GM12878 (cell line): Measurements from ENCODE around the gene IL1R2. TPM values are rescaled to one million over a fixed set of nuclear protein-coding genes. Genes with fewer than 3 reads are reported as not detected.

Experiments
- ATAC-seq: fragments of 200-7000 bp; cut with Tn5 transposase; 3 replicates; pipeline ENCODE4 v1.9.1; 2020; ENCODE audit warnings: mild to moderate bottlenecking, moderate library complexity
- BruUV-seq: library from RNA; stranded (reverse); fragments of 400-500 nt; replicated peaks from 2 replicates; lab custom pipeline; 2021; lab: Mats Ljungman, UMichigan
- CTCF ChIA-PET: fragments of 300-600 bp; sonication (Branson Sonifier 250); formaldehyde crosslinking; extraction: SDS; loops from one replicate; lab custom pipeline; 2021; ENCODE audit warnings: inconsistent platforms; lab: Yijun Ruan, JAX
- POLR2A ChIA-PET: fragments of 350-600 bp; formaldehyde crosslinking; extraction: SDS; loops from one replicate; lab custom pipeline; 2021; ENCODE audit warnings: inconsistent platforms; lab: Charles Lee
- RAD21 ChIA-PET: fragments of 300-600 bp; sonication (Branson Sonifier 250); formaldehyde crosslinking; loops from one replicate; lab custom pipeline; 2023; ENCODE audit warnings: antibody characterized with exemption; ENCODE audit not compliant: unreplicated experiment; lab: Charles Lee
- SMC1A ChIA-PET: fragments of 300-600 bp; sonication (Branson Sonifier 250); formaldehyde crosslinking; loops from one replicate; lab custom pipeline; 2023; ENCODE audit not compliant: unreplicated experiment, uncharacterized antibody; lab: Charles Lee
- DNase-seq: peaks from one replicate; pipeline ENCODE4 v3.0.0-alpha.2; 2011; ENCODE audit warnings: low read depth, low spot score
- FAIRE-seq: peaks from 3 replicates; lab custom pipeline; 2011; peaks lifted over from hg19 to GRCh38; lab: Jason Lieb, UNC
- H2AFZ ChIP-seq: 2 replicates; pipeline ENCODE4 v1.6.0; 2011; ENCODE audit warnings: low read depth, low read length, control low read depth; ENCODE audit not compliant: control insufficient read depth
- H3K27ac ChIP-seq: 2 replicates; pipeline ENCODE4 v1.5.1; 2011; ENCODE audit warnings: control low read depth; ENCODE audit not compliant: control insufficient read depth, insufficient read depth
- H3K27me3 ChIP-seq, 2 experiments: replicated peaks in 1 of 2; 2 replicates each; pipeline versions ENCODE4 v1.6.0 to v1.6.1; 2011; ENCODE audit warnings: low read length in 1 of 2; ENCODE audit not compliant: control insufficient read depth in 2 of 2, insufficient read depth in 2 of 2
- H3K36me3 ChIP-seq, 2 experiments: 2 replicates each; pipeline ENCODE4 v1.5.1; 2011; ENCODE audit warnings: low read length in 1 of 2; ENCODE audit not compliant: control insufficient read depth in 2 of 2, insufficient read depth in 2 of 2
- H3K4me1 ChIP-seq: 2 replicates; pipeline ENCODE4 v1.6.1; 2011; ENCODE audit warnings: mild to moderate bottlenecking, low read length, moderate library complexity, mixed read lengths; ENCODE audit not compliant: control insufficient read depth, insufficient read depth
- H3K4me2 ChIP-seq: 2 replicates; pipeline ENCODE4 v1.6.0; 2011; ENCODE audit warnings: control low read depth; ENCODE audit not compliant: control insufficient read depth, insufficient read depth
- H3K4me3 ChIP-seq: fragments of 200-600 bp; sonication (generic); 2 replicates; pipeline ENCODE4 v1.5.1; 2016
- H3K79me2 ChIP-seq: 2 replicates; pipeline ENCODE4 v1.6.0; 2011; ENCODE audit warnings: low read length; ENCODE audit not compliant: control insufficient read depth, insufficient read depth
- H3K9ac ChIP-seq: 2 replicates; pipeline ENCODE4 v1.8.0; 2011; ENCODE audit warnings: low read length, control low read depth, mixed read lengths; ENCODE audit not compliant: control insufficient read depth, insufficient read depth
- H3K9me3 ChIP-seq: replicated peaks from 3 replicates; pipeline ENCODE4 v1.5.1; 2011; ENCODE audit warnings: mild to moderate bottlenecking, low read length; ENCODE audit not compliant: control insufficient read depth, insufficient read depth
- H4K20me1 ChIP-seq: 2 replicates; pipeline ENCODE4 v1.6.0; 2011; ENCODE audit not compliant: control insufficient read depth, insufficient read depth
- CUX1 ChIP-seq: IDR thresholded peaks from 2 replicates; pipeline ENCODE4 v1.6.1; 2012; ENCODE audit warnings: improper control_type of control experiment, low read depth, low read length; ENCODE audit not compliant: insufficient replicate concordance
- GABPA ChIP-seq: IDR thresholded peaks from 2 replicates; pipeline ENCODE4 v1.6.1; 2014; ENCODE audit warnings: antibody characterized with exemption, low read depth, mild to moderate bottlenecking, inconsistent platforms
- IRF4 ChIP-seq: IDR thresholded peaks from 2 replicates; pipeline ENCODE4 v1.6.1; 2011; ENCODE audit warnings: low read depth, low read length
- MTA3 ChIP-seq: IDR thresholded peaks from 2 replicates; pipeline ENCODE4 v1.6.1; 2012; ENCODE audit warnings: low read length, inconsistent platforms, borderline replicate concordance
- TARDBP ChIP-seq: IDR thresholded peaks from 2 replicates; pipeline ENCODE4 v1.6.1; 2016; ENCODE audit warnings: borderline replicate concordance
- TBL1XR1 ChIP-seq: IDR thresholded peaks from 2 replicates; pipeline ENCODE4 v1.6.1; 2012; ENCODE audit warnings: low read depth, low read length, improper control_type of control experiment
- ZNF207 ChIP-seq: fragments of 450-650 bp; IDR thresholded peaks from 2 replicates; pipeline ENCODE4 v1.6.1; 2014; ENCODE audit warnings: antibody characterized with exemption, mild to moderate bottlenecking, borderline replicate concordance
- ZNF622 ChIP-seq: fragments of 450-650 bp; IDR thresholded peaks from 2 replicates; pipeline ENCODE4 v1.6.1; 2017; ENCODE audit warnings: mild to moderate bottlenecking, inconsistent platforms
- WGBS: methylation state at CpG from one replicate; pipeline ENCODE4 v1.1.6; 2016; ENCODE audit warnings: low lambda C conversion rate; ENCODE audit not compliant: insufficient replicate concordance, insufficient coverage; ENCODE audit errors: missing lambda C conversion rate; 5-methylcytosine and 5-hydroxymethylcytosine counted together
- in situ Hi-C: fragments of 300-500 bp; cut with MboI; formaldehyde crosslinking; loops from 9 replicates; pipeline ENCODE4 v1.14.3; 2018; ENCODE audit warnings: mixed read lengths
- intact Hi-C: fragments of 100-400 bp; cut with micrococcal nuclease; formaldehyde crosslinking; loops from one replicate; pipeline ENCODE4 v1.14.2; 2022; ENCODE audit not compliant: unreplicated experiment
- polyA plus RNA-seq, 11 experiments: library from polyadenylated mRNA; depleted of rRNA in 4 of 11; unstranded in 6 of 11; stranded (reverse) in 5 of 11; fragments of >200 nt; fragmentation: Nextera tagmentation in 4 of 11; fragmentation: Illumina TruSeq in 1 of 11; extraction: Ambion mirVana in 4 of 11; extraction: Trizol in 1 of 11; gene quantifications; 1 replicate in 1 of 11; 2 replicates in 10 of 11; pipeline versions ENCODE4 v1.2.1 to v1.2.3, GENCODE V29; 2011 to 2016; ENCODE audit warnings: inconsistent platforms in 2 of 11, missing spikeins in 2 of 11, low read depth in 1 of 11
- total RNA-seq, 4 experiments: library from RNA; depleted of rRNA in 3 of 4; stranded (reverse); fragments of >200 nt in 3 of 4; fragmentation: Illumina TruSeq in 1 of 4; extraction: Trizol in 1 of 4; gene quantifications; 2 replicates each; pipeline versions ENCODE4 v1.2.1 to v1.2.3, GENCODE V29; 2013 to 2021
- TF ChIP-seq, protein P1 (sequence below): fragments of 450-650 bp; IDR thresholded peaks from 2 replicates; pipeline ENCODE4 v1.6.1; 2014; ENCODE audit warnings: mild to moderate bottlenecking

The IL1R2 gene
- total and polyA plus RNA-seq, 10 of the 15 experiments (the other 5 are each of a cell fraction or from before 2014, with no cell fraction given): 0.44 to 6.4 (median 0.62) TPM

DNA sequence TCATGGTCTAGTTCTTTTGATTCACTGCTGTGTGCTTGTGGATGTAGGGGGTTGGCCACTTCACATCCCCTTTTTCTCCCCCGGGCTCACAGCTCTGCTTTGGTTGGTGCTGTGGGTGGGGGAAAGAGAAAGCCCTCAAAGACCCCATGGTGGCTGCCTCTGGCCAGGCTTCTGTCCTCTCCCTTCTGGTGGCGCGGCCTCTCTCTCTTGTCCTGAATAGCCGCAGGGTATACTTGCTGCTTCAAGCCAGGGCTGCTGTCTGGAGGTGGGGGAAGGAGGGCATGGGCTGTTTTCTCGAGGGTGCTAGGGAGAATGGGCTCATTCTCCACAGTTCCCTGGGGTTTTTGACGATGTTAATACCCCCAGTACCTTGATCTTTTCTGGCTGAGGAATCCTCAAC is 53.9 kb downstream of the IL1R2 start:
- intact Hi-C loops: no loop called here
- CTCF ChIA-PET: interaction anchor here (0.8 to 2.6 kb wide), 3 partner anchors 13 to 195 kb away, joined by 3 to 11 read pairs (median 6); no protein-coding TSS in a partner anchor

More for the DNA sequence above, 53.9 kb downstream of the IL1R2 start:
- Histone ChIP-seq H3K36me3 (no peaks in the 10 kb centered on the region), H3K27ac (no peak overlapping the region), H3K9ac (no peak overlapping the region), H3K9me3 (peaks cover 2% of the 10 kb centered on the region; the same call in 1 of the 3 replicates), H3K4me3 (no peak overlapping the region), H4K20me1 (no peaks in the 10 kb centered on the region), H3K79me2 (no peaks in the 10 kb centered on the region), H3K4me1 (no peaks in the 10 kb centered on the region), H2AFZ (no peak overlapping the region), H3K4me2 (no peak overlapping the region), H3K27me3 (no peaks in the 10 kb centered on the region)
- no TSS peak for BruUV-seq
- ATAC-seq (no peak), FAIRE-seq (no peak), DNase-seq (no peak)
- SMC1A ChIA-PET: interaction anchor here (1.1 to 9.1 kb wide), 6 partner anchors 11 to 118 kb away, joined by 3 to 68 read pairs (median 16); no protein-coding TSS in a partner anchor
- POLR2A ChIA-PET: interaction anchor here (0.6 to 2.4 kb wide), 3 partner anchors 12 to 186 kb away, joined by 3 to 9 read pairs (median 4); no protein-coding TSS in a partner anchor
- RAD21 ChIA-PET: interaction anchor here (0.8 to 2.2 kb wide), 4 partner anchors 10 to 195 kb away, joined by 3 to 16 read pairs (median 4); no protein-coding TSS in a partner anchor
- WGBS: 43% methylated on average over 6 of the region's 6 CpGs
- in situ Hi-C loops: no loop called here
- TF ChIP-seq MTA3: no peak
- TF ChIP-seq IRF4: no peak
- TF ChIP-seq GABPA: no peak
- TF ChIP-seq CUX1: no peak
- TF ChIP-seq ZNF622: no peak
- no peak for TF ChIP-seq ZNF207
- TF ChIP-seq TBL1XR1: no peak
- TF ChIP-seq, protein P1, sequence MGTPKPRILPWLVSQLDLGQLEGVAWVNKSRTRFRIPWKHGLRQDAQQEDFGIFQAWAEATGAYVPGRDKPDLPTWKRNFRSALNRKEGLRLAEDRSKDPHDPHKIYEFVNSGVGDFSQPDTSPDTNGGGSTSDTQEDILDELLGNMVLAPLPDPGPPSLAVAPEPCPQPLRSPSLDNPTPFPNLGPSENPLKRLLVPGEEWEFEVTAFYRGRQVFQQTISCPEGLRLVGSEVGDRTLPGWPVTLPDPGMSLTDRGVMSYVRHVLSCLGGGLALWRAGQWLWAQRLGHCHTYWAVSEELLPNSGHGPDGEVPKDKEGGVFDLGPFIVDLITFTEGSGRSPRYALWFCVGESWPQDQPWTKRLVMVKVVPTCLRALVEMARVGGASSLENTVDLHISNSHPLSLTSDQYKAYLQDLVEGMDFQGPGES: no peak
- no peak for TF ChIP-seq TARDBP
